HG03064 (cell line): ENCODE results near the gene FGFR3.

Experiments used
- ATAC-seq: cut with Tn5 transposase; IDR thresholded peaks from one replicate; pipeline ENCODE4 v1.9.1; 2021; ENCODE audit warnings: low read depth; ENCODE audit not compliant: unreplicated experiment

The FGFR3 gene

DNA sequence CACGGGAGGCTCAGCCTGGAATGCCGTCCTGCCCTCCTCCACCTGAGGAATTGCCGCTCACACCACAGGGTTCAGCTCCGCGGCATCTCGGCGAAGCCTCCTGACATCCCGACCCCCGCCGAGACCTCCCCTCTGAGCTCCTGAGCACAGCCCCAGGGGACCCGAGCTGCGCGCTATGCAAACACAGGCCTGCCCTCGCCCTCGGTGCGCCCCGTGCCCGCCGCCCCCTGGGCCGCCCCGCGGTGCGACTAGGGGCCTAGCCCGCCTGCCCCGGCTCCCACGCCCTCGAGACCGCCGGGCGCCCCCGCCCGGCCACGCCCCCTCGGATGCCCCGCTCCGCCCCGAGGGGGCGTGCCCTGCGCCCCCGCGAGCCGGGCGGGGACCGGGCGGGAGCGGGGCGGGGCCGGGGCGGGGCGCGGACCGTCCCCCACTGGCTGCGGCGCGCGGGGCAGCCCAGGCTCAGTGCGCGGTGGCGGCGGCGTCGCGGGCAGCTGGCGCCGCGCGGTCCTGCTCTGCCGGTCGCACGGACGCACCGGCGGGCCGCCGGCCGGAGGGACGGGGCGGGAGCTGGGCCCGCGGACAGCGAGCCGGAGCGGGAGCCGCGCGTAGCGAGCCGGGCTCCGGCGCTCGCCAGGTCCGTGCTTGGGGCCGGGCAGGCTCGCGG lies at the start of gene FGFR3:
Gene FGFR3, plus strand, starts transcription at position 462 of the 664 bp plus-strand sequence. CDS start 642 bp downstream, outside the sequence.
- no peak for ATAC-seq

DNA sequence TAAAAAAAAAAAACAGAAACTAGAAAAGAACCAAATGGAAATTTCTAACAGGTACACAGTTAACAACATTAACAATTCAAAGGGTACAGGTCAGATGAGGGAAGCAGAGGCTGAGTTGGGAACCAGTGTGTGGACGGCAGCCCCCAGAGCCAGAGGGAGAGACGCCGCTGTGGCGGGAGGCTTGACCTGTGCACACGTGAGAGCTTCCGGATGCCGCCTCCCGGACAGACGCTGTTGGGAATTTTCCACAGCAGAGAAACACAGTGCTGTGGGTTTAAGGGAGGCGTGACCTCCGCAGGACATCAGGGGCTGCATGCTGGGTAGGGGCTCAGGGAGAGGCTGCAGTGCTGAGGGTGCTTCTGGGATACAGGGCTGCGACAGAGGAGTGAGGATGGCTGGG lies 49.5 kb upstream of the FGFR3 start:
- no peak for ATAC-seq

DNA sequence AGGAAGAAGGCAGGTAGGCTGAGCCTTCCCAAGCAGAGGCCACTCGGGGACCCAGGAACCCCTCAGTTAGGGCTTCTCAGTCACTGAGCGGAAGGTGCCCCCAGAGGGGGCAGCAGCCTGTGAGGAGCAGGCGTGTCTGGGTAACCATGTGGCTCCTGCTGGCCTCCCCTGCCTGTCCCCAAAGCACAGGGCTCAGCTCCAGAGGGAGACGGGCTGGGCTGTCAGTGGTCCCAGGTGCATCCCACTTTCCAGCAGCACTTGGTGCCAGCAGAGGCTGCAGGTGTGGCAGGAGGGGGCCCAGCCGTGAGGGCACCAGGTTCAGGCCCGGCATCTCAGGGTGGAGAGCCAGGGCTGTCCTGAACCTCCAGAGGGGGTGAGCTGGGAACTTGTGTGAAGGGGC lies 49.1 kb upstream of the FGFR3 start:
- ATAC-seq = no peak

GRCh38 chr4:1744552-1744951 lies 48.5 kb upstream of the FGFR3 start:
- ATAC-seq = no peak

- no peak for ATAC-seq
These were observed 47.9 kb upstream of the FGFR3 start for GRCh38 chr4:1745165-1745564.

GRCh38 chr4:1745697-1746096 lies 47.4 kb upstream of the FGFR3 start:
- no peak for ATAC-seq

- ATAC-seq = no peak
These were observed 46.8 kb upstream of the FGFR3 start for GRCh38 chr4:1746265-1746691.

DNA sequence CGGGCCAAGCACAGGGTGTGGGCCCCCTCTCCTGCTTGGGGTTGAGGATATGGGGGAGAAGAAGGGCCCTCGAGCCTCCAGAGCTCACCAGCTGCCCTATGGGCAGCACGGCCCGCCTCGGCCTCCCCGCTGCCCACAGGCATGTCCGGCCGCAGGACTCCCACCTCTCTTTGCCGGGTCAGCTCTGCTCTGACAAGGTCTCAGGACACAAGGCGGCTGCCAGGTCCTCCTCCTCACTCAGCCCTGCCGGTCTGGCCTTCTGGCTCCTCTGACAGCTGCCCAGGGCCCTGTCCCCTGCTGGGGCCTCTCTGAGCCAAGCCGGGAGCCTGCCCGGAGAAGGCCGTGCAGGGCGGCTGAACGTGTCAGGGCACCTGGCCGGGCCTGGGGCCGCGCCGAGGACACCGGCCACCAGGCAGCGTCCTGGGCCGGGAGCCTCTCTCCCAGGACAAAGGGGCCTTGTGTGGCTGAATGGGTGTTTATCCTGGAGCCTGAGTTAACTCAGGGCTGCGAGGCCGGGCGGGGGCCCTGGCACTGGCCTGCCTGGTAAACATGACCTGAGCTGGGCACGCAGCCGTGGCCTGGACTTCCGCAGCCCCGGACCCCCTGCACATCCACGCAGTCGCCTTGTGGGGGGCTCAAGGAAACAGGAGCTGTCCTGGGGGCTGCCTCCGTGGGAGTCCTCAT lies 46.0 kb upstream of the FGFR3 start:
- ATAC-seq = no peak

DNA sequence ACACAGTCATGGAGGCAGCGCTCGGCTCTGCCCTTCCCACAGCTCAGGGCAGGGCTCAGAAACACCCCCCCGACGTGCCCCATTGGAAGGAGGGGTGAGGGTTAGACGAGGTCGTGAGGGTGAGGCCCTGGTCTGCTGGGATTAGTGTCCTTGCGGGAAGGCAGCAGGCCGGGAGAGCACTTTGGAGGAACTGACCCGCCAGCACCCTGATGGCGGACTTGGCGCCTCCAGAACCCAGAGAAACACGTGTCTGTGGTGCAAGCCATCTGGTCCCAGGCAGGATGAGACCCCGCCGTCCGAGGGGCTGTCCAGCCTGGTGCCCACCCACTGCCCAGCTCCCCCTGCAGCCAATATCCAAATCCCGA lies 45.5 kb upstream of the FGFR3 start:
- ATAC-seq = no peak

- no peak for ATAC-seq
These were observed 44.6 kb upstream of the FGFR3 start for GRCh38 chr4:1748465-1748995.

DNA sequence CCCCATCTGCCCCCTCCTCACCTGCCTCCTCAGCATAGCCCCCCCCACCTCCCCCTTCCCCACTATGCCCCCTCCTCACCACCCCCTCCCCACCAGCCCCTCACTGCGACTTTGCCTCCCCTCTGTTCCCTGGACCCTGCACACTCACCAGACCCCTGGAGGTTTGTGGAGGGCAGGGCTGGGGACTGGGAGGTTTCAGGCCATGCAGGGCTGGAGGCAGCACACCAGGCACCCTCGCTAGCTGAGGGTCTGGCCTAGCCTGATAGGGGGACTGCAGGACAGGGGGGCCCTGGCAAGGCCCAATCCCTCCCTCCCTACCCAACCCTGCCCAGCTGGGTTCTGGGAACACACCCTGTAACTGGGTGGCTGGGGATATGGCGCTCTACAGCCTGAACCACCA lies 43.7 kb upstream of the FGFR3 start:
- ATAC-seq = no peak

GRCh38 chr4:1749826-1750225 lies 43.3 kb upstream of the FGFR3 start:
- no peak for ATAC-seq

GRCh38 chr4:1750381-1751154 lies 42.5 kb upstream of the FGFR3 start:
- ATAC-seq = no peak

DNA sequence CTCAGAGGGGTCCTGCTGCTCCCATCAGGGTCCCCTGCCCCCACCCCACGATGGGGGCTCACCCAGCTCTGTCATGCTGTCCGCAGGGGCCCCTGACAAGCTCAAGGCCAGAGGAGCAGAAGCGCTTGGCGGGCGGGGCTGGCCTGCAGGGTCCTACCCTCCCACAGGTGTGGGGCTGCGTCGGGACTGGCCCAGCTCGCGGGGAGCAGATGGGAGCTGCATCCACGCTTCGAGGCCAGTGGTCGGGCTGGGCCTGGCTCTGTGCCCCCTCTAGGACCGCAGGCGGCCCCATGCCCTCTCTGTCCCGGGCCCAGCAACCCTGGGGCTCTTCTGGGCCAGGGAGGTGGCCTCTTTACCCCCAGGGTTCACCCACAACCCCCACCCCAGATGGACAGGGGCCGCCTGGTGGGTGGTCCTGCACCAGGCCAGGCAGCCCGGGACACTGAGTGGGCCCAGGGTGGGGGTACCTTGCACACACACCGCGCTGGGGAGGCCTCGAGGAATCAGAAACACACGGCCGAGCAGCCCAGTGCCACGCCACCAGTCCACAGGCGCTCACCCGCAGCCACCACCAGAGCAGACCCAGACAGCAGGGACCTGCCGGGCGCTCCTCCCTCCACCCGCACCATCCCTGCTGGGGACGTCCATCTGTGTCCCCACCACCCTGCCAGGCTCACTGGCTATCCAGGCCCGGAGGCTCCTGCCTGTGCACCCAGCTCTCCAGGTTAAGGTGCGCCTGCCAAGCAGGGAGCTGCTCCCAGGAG lies 41.8 kb upstream of the FGFR3 start:
- ATAC-seq = no peak

DNA sequence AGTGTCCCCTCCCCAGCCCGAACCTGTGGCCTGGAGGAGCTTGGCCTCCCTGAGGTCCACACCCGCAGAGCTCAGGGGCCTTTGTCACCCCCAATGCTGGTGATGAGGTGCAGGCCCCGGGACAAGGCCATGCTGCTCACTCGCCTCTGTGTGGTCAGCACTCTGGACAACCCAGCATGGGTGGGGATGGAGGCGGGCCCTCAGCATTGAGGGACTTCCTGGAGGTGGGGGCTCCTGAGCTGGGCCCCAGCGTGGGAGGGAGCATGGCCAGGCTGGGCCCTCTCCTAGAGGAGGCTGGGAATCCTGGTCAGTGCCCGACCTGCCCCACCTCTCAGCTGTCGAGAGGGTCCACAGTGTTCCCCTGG lies 41.2 kb upstream of the FGFR3 start:
- no peak for ATAC-seq

- ATAC-seq = no peak
These were observed 40.6 kb upstream of the FGFR3 start for GRCh38 chr4:1752284-1753041.

- ATAC-seq = no peak
These were observed 39.8 kb upstream of the FGFR3 start for GRCh38 chr4:1753294-1753696.

DNA sequence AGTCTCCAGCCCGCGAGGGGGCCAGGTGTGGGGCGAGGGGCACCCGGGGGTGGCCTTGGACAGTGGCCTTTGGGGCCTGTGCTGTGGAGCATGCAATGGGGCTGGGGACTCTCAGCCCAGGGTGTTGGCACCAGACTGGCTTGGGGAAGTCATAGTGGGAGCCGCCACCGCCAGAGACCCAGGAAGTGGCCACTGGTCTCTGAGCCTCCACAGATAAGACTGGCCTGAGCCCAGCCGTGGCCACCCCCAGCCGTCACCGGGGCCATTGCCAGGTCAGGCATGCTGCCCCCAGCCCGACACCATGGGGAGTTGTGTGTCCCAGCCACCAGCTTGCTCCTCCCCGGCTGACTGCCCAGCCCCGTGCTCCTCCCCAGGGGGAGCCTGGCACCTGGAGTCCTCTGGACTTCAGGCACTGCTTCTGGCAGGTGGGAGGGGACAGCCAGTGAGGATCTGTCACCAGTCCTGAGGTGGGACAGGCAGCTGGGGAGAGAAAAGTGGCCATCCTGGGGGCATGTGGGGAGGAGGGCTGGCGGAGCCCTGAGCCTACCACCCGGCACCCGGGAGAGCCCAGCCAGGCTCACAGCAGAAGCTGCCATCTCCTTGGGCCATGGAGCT lies 39.3 kb upstream of the FGFR3 start:
- no peak for ATAC-seq

DNA sequence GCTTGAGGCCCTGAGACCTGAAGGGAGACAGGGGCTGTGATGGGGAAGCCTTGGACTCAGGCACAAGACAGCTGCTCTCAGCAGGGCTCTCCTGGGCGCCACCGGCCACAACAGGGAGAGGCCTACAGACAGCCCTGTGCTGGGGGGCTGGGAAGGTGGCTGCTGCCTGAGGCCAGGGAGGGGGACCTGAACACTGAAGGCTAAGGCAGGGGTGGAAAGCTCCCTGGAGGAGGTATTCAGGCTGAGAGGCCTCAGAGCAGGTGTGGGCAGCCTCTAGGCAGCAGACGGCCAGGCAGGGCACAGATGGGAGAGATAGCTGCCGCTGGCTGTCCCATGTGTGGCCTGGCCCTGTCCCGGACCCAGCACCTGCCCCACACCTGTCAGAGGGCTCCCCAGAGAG lies 38.8 kb upstream of the FGFR3 start:
- ATAC-seq = no peak

- ATAC-seq = no peak
These were observed 37.8 kb upstream of the FGFR3 start for GRCh38 chr4:1755297-1755696.
